ENCODE measurements around the gene UBXN1.
A peak's percentile ranks its signal among the peaks of the same experiment; 100 is the strongest.

Gene UBXN1, protein sequence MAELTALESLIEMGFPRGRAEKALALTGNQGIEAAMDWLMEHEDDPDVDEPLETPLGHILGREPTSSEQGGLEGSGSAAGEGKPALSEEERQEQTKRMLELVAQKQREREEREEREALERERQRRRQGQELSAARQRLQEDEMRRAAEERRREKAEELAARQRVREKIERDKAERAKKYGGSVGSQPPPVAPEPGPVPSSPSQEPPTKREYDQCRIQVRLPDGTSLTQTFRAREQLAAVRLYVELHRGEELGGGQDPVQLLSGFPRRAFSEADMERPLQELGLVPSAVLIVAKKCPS

DNA sequence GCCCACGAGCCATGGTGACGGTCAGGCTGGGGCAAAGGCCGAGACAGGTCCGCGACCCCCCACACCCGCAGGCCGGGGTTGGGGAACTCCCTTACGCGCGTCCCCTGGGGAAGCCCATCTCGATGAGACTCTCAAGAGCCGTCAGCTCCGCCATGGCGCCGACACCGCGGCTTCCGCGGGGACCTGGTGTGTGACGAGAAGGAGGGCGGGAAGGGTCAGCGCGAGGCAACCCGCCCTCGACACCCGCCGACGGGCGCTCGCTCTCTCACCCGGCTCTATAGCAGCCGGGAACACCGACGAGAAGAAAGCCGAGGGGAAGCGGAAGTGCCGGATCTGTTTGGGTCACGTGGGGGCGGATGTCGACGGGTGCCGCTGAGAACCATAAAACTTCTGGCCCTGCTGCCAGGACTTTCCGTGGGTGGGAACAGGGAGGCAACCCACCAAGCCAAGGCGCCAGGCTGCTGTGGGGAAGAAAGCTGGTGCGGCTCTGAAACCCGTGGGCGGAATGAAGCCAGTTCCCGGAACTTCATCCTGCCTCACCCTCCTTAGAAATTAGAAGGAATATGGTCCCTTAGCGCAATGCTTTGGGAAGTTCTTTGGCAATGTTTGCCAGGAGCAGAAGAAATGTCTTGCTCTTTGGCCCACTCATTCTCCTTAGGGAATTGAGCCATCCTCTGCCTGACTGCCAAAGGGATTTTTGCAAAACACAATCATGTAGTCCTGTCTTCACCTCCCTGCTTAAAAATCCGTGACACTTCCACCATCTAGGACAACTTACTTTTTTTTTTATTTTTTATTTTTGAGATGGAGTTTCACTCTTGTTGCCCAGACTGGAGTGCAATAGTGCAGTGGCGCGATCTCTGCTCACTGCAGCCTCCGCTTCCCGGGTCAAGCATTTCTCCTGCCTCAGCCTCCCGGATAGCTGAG, at the start of gene UBXN1:
Gene UBXN1 (minus strand): TSS at position 304 of the 927 bp plus-strand sequence. CDS start 150 bp downstream, at position 154.
- peak; percentile 81 to 86 (median 83) for DNase-seq (ENCODE audit: low read depth in 2 of 3, low spot score in 1 of 3)

DNA sequence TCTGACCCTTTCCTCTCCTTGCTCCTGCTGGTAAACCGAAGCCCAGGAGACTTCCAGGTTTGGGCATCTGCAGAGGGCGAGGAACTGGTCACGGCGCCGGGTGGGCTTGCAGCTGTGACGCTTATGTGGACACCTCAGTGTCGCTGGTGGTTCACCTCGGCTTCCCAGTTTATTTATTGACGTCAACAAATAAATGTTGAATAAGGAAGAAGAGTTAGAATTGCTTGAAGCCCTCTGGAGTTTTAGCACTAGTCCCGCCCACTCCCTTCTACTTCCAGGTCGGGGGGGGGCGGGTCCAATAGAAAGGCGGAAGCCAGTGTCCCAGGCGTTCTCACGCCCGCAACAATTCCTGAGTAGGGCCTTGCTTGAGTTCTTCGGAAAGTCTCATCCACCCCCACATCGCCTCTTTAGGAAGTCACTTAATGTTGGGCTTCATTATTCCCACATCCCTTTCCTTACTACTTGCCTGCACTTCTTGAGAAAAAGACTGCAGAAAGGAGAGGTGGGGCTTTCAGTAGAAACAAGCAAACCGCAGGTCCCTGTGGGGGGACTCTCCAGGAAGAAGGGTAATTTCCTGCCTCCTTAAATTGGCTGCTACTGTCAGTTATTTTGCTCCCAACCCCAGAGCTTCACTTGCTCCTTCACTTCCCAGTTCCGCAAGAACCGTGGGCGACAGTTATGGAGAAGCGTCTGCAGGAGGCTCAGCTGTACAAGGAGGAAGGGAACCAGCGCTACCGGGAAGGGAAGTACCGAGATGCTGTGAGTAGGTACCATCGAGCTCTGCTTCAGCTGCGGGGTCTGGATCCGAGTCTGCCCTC, 49.5 kb upstream of the UBXN1 start, which contains the start of gene TTC9C:
Gene TTC9C (plus strand): TSS at position 316 of the 818 bp plus-strand sequence. CDS start 363 bp downstream, at position 679.
- DNase-seq (ENCODE audit: low read depth in 2 of 3, low spot score in 1 of 3): peak; percentile 63 to 82 (median 78)

DNA sequence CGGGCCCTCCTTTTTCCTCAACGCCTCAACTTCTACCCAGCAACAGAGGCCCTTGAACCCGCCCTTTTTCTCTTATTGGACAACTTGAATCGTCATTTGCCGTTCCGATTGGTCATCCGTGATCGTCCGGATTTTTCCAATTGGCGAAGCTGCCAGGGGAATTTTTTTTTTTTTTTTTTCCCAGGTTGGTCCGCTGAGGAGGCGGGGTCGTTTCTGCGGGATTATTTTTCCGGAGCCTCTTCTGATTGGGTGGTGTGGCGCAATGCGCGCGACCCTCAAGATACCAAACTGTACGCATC, 48.9 kb upstream of the UBXN1 start:
- DNase-seq (ENCODE audit: low read depth in 2 of 3, low spot score in 1 of 3): peak; percentile 75 to 76 (median 75)

DNA sequence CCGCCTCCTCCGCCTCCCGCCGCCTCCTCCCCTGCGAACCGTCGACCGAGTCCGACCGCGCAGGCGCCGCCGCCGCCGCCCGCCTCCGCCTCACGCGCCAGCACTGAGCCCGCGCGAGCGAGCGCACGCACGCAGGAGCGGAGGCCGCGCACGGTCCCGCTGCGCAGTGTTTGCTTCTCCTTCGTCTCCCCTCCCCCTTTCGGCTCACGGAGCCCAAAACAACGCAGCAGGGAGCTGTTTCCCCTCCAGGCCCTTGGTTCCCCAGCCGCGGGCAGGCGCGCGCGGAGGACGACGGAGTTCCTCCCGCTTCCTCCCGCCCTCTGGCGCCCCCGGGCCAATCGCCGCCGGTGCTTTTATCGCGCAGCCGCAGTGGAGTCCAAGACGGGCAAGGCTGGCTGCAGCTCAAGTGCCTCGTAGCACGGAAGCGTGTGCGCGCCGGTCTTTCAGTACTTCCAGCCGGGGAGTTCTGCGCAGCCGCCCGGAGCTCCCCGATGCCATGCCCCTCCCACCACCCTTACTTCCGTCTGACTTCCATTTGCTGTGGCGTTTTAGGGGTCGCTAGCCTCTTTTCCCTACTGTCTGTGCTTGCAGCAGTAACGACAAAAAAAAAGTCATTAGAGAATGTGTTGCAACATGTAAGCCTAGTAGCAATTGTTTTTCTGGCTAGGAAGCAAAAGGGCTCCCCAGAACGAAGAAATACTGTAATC, 48.4 kb upstream of the UBXN1 start, which contains the start of gene HNRNPUL2:
Gene HNRNPUL2 (minus strand): TSS at position 293 of the 707 bp plus-strand sequence. CDS start 301 bp downstream, outside the sequence.
- DNase-seq (ENCODE audit: low read depth in 2 of 3, low spot score in 1 of 3): peak; percentile 95 to 99 (median 96)

DNA sequence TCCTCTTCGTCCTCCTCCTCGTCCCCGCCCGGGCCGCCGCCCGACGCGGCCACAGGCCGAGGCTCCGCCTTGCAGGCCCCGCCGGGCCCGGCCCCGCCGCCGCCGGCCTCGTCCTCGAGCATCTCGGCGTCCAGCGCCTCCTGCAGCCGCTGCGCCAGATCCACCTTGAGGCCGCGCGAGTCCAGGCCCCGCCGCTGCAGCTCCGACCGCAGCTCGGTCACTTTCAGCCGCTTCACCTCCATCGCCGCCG, 48.0 kb upstream of the UBXN1 start:
- no peak for DNase-seq (ENCODE audit: low read depth in 2 of 3, low spot score in 1 of 3)

DNA sequence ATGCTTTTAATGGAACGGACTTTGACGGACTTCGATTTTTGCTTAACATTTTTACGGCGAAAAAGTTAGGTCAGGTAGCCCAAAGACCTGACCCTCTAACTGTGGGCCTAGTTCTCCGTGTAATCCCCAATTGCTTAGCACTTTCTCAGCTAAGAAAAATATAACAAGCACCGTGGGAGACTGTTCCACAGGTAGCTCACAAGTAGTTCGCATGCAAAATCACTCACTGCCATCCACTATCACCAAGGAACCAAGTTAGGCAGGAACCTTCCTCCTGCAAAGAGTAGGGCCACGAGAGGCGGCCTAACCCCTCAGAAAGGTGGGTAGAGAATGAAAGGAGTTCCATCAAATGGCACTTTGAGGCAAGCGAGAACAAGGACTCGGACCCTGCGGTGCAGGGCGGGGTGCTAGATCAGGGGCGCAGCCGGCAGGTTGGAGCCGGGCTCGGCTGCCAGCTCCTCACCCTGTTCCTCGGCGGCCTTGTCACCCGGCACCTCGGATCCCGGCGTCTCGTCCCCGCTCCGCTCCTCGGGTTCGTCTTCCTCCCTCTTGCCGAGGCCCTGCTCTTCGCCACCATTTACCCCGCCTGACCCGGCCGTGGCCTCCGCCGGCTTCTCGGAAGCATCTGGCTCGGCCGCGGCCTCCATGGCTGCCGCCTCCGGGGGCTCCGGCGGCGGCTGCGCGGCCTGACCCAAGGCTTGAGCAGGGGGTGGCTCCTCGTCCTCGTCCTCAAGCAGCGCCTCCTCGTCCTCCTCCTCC, 47.5 kb upstream of the UBXN1 start:
- no peak for DNase-seq (ENCODE audit: low read depth in 2 of 3, low spot score in 1 of 3)

DNA sequence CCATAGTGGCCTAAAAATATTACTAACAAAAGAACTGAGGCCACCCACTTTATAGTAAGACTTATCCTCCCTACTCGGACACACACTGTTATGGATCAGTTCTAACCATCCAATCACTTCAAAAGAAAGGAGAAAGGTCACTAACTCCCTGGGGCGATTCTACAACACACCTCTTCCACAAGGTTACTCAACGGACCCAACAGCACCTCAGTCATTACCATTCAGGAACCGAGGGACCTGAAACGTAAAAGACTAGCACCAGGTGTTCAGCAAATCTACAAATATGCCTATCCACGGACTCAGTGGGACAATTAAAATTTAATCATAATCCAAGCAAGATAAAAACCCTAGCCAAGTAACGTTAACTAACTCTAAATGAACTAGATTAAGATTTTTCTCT, 46.8 kb upstream of the UBXN1 start:
- no peak for DNase-seq (ENCODE audit: low read depth in 2 of 3, low spot score in 1 of 3)

DNA sequence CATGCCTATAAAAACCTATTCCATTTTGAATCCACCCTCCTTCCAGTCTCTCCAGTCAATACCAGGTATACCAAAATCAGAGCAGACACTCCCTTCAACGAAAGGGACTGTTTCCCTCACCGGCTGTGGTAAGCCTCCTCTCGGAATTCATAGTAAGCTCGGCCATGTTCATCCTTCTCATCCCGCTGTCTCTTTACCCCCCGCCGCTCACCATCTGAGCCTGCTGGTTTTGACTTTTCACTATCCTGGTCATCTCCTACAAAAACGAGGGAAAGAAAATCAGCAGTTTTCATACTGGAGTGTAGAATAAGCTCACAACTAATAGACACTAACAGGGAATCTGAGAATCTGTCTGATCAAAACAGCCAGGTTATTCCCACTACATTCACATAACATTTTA, 45.3 kb upstream of the UBXN1 start:
- DNase-seq (ENCODE audit: low read depth in 2 of 3, low spot score in 1 of 3): no peak

DNA sequence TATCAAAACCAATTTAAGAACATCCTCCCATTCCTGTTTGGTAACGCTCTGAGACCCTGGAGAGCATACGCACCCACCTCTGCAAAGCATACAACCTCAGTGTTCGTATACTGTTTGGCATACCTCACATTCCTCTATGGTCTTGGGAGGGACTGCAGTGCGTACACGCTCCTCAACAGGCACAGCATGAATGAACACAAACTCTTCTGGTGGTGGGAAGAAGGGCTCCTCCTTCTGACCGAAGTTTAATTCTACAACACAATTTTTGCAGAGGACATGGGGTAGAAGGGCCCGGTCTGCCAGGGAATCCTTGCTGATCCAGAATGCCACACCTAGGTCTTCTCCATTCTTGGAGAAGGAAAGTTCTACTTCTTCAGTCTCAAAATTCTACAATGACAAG, 43.1 kb upstream of the UBXN1 start:
- DNase-seq (ENCODE audit: low read depth in 2 of 3, low spot score in 1 of 3): no peak

DNA sequence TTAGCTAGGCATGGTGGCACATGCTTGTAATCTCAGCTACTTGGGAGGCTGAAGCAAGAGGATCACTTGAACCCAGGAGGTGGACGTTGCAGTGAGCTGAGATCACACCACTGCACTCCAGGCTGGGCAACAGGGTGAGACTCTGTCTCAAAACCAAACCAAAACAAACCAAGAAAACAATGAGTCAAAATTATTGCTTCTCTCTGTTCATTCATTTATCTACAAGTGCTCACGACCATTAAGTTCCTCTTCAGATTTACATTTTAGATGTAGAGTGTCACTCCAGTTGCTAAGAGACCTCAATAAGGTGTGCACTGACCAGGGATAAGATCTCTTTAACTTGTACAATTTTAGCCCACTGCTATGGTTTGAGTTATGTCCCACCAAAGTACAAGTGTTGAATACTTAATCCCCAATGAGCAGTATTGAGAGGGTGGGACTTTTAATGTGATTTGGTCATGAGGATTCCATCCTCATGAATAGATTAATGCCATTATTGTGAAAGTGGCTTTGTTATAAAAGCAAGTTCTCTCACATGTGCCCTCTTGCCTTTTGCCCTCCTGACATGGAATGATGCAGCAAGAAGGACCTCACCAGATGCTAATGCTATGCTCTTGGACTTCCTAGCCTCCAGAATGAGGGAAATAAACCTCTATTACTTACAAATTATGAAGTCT, 40.6 kb upstream of the UBXN1 start:
- no peak for DNase-seq (ENCODE audit: low read depth in 2 of 3, low spot score in 1 of 3)

DNA sequence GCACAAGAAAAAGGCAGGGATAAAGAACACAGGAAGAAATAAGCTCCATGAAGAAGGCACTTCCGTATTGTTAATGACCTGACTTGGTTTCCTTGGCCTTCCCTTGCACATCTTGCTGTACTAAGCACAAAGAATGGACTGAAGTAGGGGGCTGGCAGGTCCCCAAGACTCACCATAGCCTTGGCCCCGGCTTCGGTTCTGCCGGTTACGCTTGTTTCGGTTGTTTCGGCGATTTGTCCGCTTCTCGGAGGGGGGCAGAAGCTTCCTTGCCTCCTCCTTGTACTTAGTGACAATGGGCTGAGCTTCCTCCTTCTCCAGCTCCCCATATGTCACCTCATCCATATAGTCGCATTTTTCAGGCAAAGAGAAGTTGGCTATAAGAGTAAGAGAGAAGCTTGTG, 37.9 kb upstream of the UBXN1 start:
- no peak for DNase-seq (ENCODE audit: low read depth in 2 of 3, low spot score in 1 of 3)

DNA sequence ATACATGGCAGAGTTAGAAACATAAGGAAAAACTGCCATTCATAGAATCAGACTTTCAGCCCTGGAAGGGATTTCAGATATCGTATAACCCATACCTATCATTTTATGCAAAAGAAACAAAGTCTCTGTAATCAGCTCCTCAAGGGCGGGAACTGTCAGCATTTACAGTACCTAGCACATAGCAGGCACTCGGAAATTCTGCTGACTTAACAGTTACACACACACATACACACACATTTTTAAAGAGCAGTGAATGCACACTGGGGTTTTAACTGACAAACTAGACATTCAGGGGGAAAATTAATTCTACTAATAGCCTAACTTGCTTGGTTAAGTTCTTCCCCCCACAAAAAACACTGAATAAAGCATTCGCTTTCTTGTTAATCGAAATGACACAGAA, 37.3 kb upstream of the UBXN1 start:
- no peak for DNase-seq (ENCODE audit: low read depth in 2 of 3, low spot score in 1 of 3)

DNA sequence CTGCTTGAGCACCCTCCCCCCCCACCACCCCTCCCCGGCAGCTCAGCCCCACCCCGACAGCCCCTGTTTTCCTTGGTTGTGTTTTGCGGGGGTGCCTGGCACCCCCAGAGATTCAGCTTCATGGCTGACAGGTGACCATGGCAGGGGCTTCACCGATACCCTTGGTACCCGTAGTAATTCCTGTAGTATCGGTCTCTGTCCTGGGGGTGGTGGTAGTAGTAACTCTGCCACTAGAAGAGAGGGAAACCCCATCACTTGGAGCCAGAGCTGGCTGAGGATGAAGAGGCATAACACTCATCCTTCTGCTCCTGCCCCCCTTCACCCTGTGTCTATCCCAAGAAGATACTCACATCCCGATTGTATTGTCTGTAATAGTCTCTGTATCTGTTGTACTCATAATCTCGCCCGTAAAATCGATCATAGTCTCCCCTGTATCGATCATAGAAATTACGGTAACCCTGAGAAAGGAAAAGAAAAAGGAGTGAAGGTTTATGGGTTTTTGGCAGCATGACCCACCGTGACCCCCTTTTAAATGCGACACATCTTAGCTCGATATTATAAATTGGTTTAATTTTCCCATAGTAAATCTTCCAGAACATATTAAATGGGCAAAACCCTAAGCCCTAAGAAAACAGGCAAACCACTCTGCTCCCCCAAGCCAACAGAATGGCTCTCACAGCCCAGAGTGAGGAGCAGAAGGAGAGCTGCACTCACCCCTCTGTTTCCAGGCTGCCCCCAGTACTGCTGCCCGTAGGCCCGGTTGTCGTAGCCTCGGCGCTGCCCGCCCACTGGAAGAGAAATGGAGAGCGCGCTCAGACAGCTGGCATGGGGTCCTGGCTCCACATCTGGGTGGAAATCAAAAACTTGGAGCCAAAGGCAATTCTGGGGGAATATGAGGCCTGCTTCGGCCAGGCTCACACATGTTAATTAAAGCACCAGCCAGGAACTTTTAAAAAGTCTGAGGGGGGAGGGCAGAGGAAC, 36.6 kb upstream of the UBXN1 start:
- DNase-seq (ENCODE audit: low read depth in 2 of 3, low spot score in 1 of 3): no peak

DNA sequence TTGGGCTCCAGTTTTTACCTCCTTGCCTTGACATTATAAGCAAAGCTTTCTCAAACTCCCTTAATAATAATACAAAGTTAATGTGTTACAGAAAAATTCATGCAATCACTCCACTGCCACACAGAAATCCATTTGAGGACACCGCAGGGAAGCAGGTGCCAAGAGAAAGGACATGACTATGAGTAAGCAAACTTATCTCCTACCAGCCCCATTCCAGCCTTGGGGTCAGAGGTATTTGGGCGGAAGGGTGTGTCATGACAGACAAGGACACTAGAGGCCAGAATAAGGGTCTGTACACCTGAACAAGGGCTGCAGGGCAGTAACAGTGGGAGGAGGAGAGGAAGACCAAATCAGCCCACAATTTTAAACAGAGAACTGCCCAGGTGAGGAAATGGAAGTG, 34.5 kb upstream of the UBXN1 start:
- DNase-seq (ENCODE audit: low read depth in 2 of 3, low spot score in 1 of 3): no peak

DNA sequence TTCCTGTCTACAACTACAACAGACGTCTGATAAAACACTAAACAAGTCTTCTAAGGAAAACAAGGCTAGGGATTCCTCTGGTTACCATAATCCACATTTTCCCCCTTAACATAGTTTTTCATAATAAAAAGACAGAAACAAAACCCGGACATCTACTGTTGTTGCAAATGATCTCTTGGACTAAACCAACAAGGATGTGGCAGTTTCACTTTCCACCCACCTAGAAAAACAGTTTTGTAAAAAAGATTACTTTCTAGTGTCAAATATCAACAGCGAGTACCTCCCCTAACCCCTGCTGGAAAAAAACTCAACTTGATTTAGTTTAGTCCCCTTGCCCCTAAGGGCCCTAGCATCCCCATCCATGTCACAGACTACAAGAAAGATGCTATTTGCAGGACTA, 34.0 kb upstream of the UBXN1 start:
- DNase-seq (ENCODE audit: low read depth in 2 of 3, low spot score in 1 of 3): no peak

DNA sequence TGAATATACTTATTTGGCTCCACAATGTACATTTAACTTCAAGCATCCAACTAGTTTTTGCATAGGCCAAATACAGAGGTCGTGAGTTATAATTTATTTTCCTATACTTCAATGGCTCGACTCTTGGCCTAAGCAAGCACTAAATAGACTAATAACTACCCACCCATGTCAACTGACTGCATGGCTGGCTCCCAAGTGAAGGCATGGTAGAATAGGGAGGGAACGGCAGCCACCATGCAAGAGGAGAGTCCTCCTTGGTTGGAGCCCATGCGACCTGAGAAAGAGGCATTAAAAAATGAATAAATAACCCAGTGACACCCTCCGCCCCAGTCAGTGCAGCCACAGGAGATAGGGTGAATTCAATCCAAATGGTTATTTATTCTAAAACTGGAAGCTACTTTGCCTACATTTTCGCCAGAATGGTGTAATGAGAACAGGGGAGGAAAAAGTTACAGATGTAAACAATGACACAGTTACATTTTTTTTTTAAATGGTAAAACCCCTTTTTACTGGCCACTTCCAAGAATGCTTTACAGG, 33.5 kb upstream of the UBXN1 start:
- DNase-seq (ENCODE audit: low read depth in 2 of 3, low spot score in 1 of 3): no peak

DNA sequence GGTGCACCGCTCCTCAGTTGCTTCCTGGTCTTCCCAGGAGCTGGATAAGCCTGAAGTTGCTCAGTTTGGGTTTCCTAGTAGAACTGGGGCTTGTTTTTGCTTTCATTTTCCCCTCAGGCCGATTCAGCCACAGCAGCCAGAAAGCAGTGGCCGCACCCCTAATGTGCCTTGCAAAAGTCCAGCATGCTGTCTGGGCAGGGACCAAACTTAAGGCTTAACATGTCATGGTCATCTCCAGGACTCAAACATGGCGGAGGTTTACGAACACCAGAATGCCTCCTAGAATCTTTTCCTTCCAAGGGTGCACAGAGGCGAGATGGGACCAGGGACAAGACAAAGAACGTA, 31.1 kb upstream of the UBXN1 start:
- DNase-seq (ENCODE audit: low read depth in 2 of 3, low spot score in 1 of 3): no peak

DNA sequence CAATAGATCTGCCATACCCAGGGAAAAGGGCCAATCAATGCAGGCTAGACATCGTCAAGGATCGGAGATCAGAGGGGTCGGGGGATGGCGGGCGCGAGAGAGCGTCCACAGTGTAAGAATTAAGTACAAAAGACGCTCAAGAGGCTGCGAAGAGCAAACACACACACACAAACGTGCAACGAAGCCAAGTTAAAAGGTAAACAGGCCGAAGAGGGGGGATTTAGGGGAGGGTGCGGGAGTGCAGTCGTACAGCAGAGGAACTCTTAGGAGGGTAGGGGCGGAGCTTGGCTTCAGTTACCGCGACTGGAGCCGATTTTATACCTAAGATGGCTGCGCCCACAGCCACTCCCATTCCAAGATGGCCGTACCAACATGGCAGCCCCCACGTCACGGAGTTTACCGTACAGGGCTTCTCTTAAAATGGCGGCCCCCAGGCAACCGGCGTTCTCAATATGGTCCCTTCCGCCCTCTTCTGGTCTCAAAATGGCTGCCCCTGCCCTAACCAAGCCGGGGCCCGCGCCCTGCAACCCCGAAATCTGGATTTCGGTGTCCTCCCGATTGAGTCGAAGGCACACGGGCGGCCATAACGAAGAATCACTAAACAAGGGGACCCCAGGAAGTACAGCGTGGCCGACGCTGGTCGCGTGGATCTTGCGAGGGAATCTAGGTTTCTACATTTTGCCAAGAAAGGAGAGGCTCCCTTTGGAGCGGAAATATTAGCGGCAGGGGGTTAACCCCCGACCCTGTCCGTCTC, 30.6 kb upstream of the UBXN1 start:
- peak; percentile 94 to 95 (median 95) for DNase-seq (ENCODE audit: low read depth in 2 of 3, low spot score in 1 of 3)
